Keratinocyte (primary cell): Measurements from ENCODE around the gene QTRT2. TPM values are rescaled to one million over a fixed set of nuclear protein-coding genes. Genes with fewer than 3 reads are reported as not detected.

Source experiments
- DNase-seq: peaks from one replicate; pipeline ENCODE4 v3.0.0-alpha.2; 2011; ENCODE audit warnings: low read depth, missing footprints, low spot score
- FAIRE-seq: peaks from 2 replicates; lab custom pipeline; 2011; peaks lifted over from hg19 to GRCh38; lab: Jason Lieb, UNC
- H2AFZ ChIP-seq: 2 replicates; pipeline ENCODE4 v1.6.0; 2012; ENCODE audit warnings: low read length, control low read depth, inconsistent platforms; ENCODE audit not compliant: control insufficient read depth
- H3K27ac ChIP-seq: 2 replicates; pipeline ENCODE4 v1.5.1; 2011; ENCODE audit warnings: low read length; ENCODE audit not compliant: control insufficient read depth, insufficient read depth
- H3K27me3 ChIP-seq: 3 replicates; pipeline ENCODE4 v1.6.0; 2011; ENCODE audit warnings: low read length; ENCODE audit not compliant: control insufficient read depth, insufficient read depth; ENCODE audit errors: extremely low read depth
- H3K36me3 ChIP-seq, 2 experiments: 2 replicates in 1 of 2; 3 replicates in 1 of 2; pipeline ENCODE4 v1.5.1; 2011; ENCODE audit warnings: low read length in 2 of 2, mild to moderate bottlenecking in 1 of 2; ENCODE audit not compliant: control insufficient read depth in 2 of 2, insufficient read depth in 2 of 2; ENCODE audit errors: extremely low read depth in 1 of 2
- H3K4me1 ChIP-seq: 3 replicates; pipeline ENCODE4 v1.5.1; 2011; ENCODE audit warnings: low read length; ENCODE audit not compliant: control insufficient read depth, insufficient read depth; ENCODE audit errors: extremely low read depth
- H3K4me2 ChIP-seq: 3 replicates; pipeline ENCODE4 v1.6.0; 2011; ENCODE audit warnings: low read depth, low read length; ENCODE audit not compliant: control insufficient read depth, insufficient read depth; ENCODE audit errors: extremely low read depth
- H3K4me3 ChIP-seq, 3 experiments: fragments of 200-600 bp in 1 of 3; sonication (generic) in 1 of 3; 2 replicates in 2 of 3; 3 replicates in 1 of 3; pipeline ENCODE4 v1.5.1; 2011 to 2016; ENCODE audit warnings: low read length in 3 of 3, mild to moderate bottlenecking in 3 of 3, control low read depth in 2 of 3, inconsistent platforms in 1 of 3, low read depth in 1 of 3, mixed read lengths in 1 of 3, mixed run types in 1 of 3, moderate library complexity in 1 of 3; ENCODE audit not compliant: control insufficient read depth in 2 of 3, insufficient read depth in 2 of 3; ENCODE audit errors: extremely low read depth in 1 of 3
- H3K79me2 ChIP-seq: 2 replicates; pipeline ENCODE4 v1.6.0; 2012; ENCODE audit warnings: low read length; ENCODE audit not compliant: control insufficient read depth, insufficient read depth
- H3K9ac ChIP-seq: 3 replicates; pipeline ENCODE4 v1.6.0; 2011; ENCODE audit warnings: low read length; ENCODE audit not compliant: control insufficient read depth, insufficient read depth; ENCODE audit errors: extremely low read depth
- H3K9me1 ChIP-seq: 3 replicates; pipeline ENCODE4 v1.6.0; 2011; ENCODE audit warnings: low read length; ENCODE audit not compliant: control insufficient read depth, insufficient read depth; ENCODE audit errors: extremely low read depth
- H3K9me3 ChIP-seq: 2 replicates; pipeline ENCODE4 v1.5.1; 2012; ENCODE audit warnings: low read depth, low read length; ENCODE audit not compliant: control insufficient read depth
- H4K20me1 ChIP-seq: 3 replicates; pipeline ENCODE4 v1.6.0; 2011; ENCODE audit warnings: low read length; ENCODE audit not compliant: control insufficient read depth, insufficient read depth; ENCODE audit errors: extremely low read depth
- CTCF ChIP-seq, 3 experiments: IDR thresholded peaks in 1 of 3; conservative IDR thresholded peaks in 1 of 3; optimal IDR thresholded peaks in 1 of 3; 2 replicates in 2 of 3; 3 replicates in 1 of 3; pipeline versions ENCODE3 to v1.5.1; 2011; ENCODE audit warnings: low read length in 3 of 3, mild to moderate bottlenecking in 3 of 3, moderate library complexity in 2 of 3, control low read depth in 1 of 3, inconsistent platforms in 1 of 3; ENCODE audit not compliant: insufficient read depth in 2 of 3; ENCODE audit errors: extremely low read depth in 1 of 3
- EZH2 ChIP-seq: IDR thresholded peaks from one replicate; pipeline ENCODE4 v1.6.1; 2012; ENCODE audit warnings: inconsistent platforms, mild to moderate bottlenecking, low read length, moderate library complexity
- dilution Hi-C: fragments of 300-500 bp; cut with MboI; formaldehyde crosslinking; loops from one replicate; pipeline ENCODE4 v1.7.0; 2020; ENCODE audit warnings: low sequenced_read_pairs; ENCODE audit not compliant: extremely low pct_ligation_motif_present
- polyA plus RNA-seq, 5 experiments: library from polyadenylated mRNA; depleted of rRNA in 3 of 5; stranded (reverse) in 3 of 5; stranded (forward) in 1 of 5; unstranded in 1 of 5; fragments of >200 nt; gene quantifications; 1 replicate in 1 of 5; 2 replicates in 3 of 5; 3 replicates in 1 of 5; pipeline versions ENCODE4 v1.2.1 to v1.2.3, GENCODE V29; 2011 to 2012; ENCODE audit warnings: missing spikeins in 2 of 5, low read depth in 1 of 5, low replicate concordance in 1 of 5

Gene QTRT2
- polyA plus RNA-seq, 1 donor (not counting 4 experiments of a cell fraction or from before 2014, with no cell fraction given) = 18.3 TPM

- Histone ChIP-seq H3K9me1 (no peaks in the 10 kb centered on the region), H3K27ac (no peak overlapping the region), H3K4me1 (no peaks in the 10 kb centered on the region), H3K36me3 (peaks cover 14 to 29% of the 10 kb centered on the region in 2 experiments), H4K20me1 (no peaks in the 10 kb centered on the region), H3K4me3 (no peak overlapping the region), H2AFZ (no peak overlapping the region), H3K27me3 (no peaks in the 10 kb centered on the region), H3K9me3 (no peaks in the 10 kb centered on the region), H3K4me2 (no peak overlapping the region), H3K79me2 (peaks cover 25% of the 10 kb centered on the region), H3K9ac (no peak overlapping the region)
- dilution Hi-C loops = no loop called here
- TF ChIP-seq EZH2 (no peak), CTCF (optimal IDR thresholded peaks at IDR 0.05 in 1 of 3, IDR thresholded peaks at IDR 0.05 in 1 of 3, conservative IDR thresholded peaks at IDR 0.05 in 1 of 3; ENCODE audit: extremely low read depth in 1 of 3, insufficient read depth in 2 of 3, low read length in 3 of 3) (no peak)
- no peak for FAIRE-seq
- no peak for DNase-seq
These were observed 11.8 kb downstream of the QTRT2 start for GRCh38 chr3:114068336-114068735.

- dilution Hi-C loops = no loop called here
- Histone ChIP-seq H3K4me3 (no peak overlapping the region), H3K4me2 (no peak overlapping the region), H3K27me3 (no peaks in the 10 kb centered on the region), H3K79me2 (peaks cover 11% of the 10 kb centered on the region), H3K9me1 (no peaks in the 10 kb centered on the region), H3K9ac (no peak overlapping the region), H3K4me1 (no peaks in the 10 kb centered on the region), H3K36me3 (peaks cover 24 to 37% of the 10 kb centered on the region in 2 experiments), H2AFZ (no peak overlapping the region), H4K20me1 (no peaks in the 10 kb centered on the region), H3K9me3 (no peaks in the 10 kb centered on the region), H3K27ac (no peak overlapping the region)
- no peak for TF ChIP-seq EZH2
- no peak for DNase-seq
- FAIRE-seq = no peak
These were observed 15.2 kb downstream of the QTRT2 start for GRCh38 chr3:114071786-114072185.

- Histone ChIP-seq H3K4me1 (no peaks in the 10 kb centered on the region), H2AFZ (no peak overlapping the region), H3K27ac (no peak overlapping the region), H3K27me3 (no peaks in the 10 kb centered on the region), H3K9me1 (no peaks in the 10 kb centered on the region), H3K9ac (no peak overlapping the region), H4K20me1 (no peaks in the 10 kb centered on the region), H3K4me3 (no peak overlapping the region), H3K9me3 (no peaks in the 10 kb centered on the region), H3K4me2 (no peak overlapping the region), H3K79me2 (no peaks in the 10 kb centered on the region), H3K36me3 (peaks cover 24 to 25% of the 10 kb centered on the region in 2 experiments)
- DNase-seq = no peak
- dilution Hi-C loops = no loop called here
- TF ChIP-seq CTCF (optimal IDR thresholded peaks at IDR 0.05 in 1 of 3, IDR thresholded peaks at IDR 0.05 in 1 of 3, conservative IDR thresholded peaks at IDR 0.05 in 1 of 3; ENCODE audit: extremely low read depth in 1 of 3, insufficient read depth in 2 of 3, low read length in 3 of 3) (no peak), EZH2 (no peak)
- no peak for FAIRE-seq
These were observed 20.2 kb downstream of the QTRT2 start for GRCh38 chr3:114076711-114077110.
